ENCODE results near the gene INPP5F.

DNA sequence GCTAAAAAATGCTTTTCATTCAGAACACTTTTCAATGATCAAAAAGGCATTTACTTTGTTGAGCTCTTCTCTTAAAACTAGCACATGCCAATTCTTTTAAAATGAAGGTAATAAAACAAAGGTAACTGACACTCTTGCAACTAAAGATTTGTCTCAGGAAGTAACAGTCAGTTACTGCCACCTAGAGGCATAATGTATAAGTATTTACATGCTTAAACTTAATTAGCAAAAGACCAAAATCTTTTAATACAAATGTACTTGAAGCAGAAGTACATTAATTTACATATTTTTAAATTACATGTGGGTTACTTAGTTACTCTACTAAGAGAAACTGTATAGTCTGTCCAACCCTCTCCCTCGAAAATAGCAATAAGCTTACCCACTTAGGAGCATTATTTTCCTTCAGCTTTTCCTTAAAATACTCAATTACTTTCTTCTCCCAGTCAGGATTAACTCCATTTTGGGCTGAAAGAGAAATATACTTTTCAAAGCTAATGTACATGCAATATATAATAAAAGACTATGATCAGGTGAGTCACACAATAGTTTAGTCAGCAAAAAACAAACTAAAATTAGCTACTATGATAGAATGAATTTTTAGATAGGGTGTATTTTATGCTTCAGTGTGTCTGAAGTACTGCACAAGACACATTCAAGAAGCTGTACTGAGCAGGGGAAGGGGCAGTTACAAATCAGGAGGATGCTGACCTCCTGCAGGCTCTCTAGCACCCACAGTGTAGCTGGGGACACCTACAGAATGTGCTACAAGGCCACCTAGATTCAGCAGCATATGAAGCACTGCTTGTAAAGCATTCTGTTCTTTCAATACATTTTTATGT lies 133.8 kb downstream of the INPP5F start:
- TF ChIP-seq, protein P1, sequence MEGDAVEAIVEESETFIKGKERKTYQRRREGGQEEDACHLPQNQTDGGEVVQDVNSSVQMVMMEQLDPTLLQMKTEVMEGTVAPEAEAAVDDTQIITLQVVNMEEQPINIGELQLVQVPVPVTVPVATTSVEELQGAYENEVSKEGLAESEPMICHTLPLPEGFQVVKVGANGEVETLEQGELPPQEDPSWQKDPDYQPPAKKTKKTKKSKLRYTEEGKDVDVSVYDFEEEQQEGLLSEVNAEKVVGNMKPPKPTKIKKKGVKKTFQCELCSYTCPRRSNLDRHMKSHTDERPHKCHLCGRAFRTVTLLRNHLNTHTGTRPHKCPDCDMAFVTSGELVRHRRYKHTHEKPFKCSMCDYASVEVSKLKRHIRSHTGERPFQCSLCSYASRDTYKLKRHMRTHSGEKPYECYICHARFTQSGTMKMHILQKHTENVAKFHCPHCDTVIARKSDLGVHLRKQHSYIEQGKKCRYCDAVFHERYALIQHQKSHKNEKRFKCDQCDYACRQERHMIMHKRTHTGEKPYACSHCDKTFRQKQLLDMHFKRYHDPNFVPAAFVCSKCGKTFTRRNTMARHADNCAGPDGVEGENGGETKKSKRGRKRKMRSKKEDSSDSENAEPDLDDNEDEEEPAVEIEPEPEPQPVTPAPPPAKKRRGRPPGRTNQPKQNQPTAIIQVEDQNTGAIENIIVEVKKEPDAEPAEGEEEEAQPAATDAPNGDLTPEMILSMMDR (IDR thresholded peaks at IDR 0.05; ENCODE audit: low read length), result peak; percentile 70
- TF ChIP-seq EZH2 (IDR thresholded peaks at IDR 0.05; ENCODE audit: borderline replicate concordance, low read length), result no peak
